ENCODE results near the gene NHLRC4. TPM values are rescaled to one million over a fixed set of nuclear protein-coding genes. Genes with fewer than 3 reads are reported as not detected.

Gene NHLRC4
- total RNA-seq, 1 experiment from 2014 or later: 0.44 TPM

- Histone ChIP-seq H3K9ac (ENCODE audit: low read length) (peak overlapping the region; percentile 69), H3K27me3 (ENCODE audit: low read length) (no peaks in the 10 kb centered on the region), H3F3A (ENCODE audit: low read length, unreplicated experiment) (no peaks in the 10 kb centered on the region), H3K36me3 (ENCODE audit: low read depth, low read length) (no peaks in the 10 kb centered on the region), H4K20me1 (ENCODE audit: low read length) (peaks cover 12% of the 10 kb centered on the region; the same call in 1 of the 2 replicates), H2AFZ (ENCODE audit: low read length) (no peak overlapping the region), H3K9me3 (ENCODE audit: low read length) (no peaks in the 10 kb centered on the region), H3K9me2 (replicated peaks; ENCODE audit: low read length) (no peaks in the 10 kb centered on the region), H3K27ac (ENCODE audit: low read length) (no peak overlapping the region), H3K79me2 (ENCODE audit: low read length) (peaks cover 64% of the 10 kb centered on the region), H3K4me2 (ENCODE audit: low read length) (peak overlapping the region; percentile 97), H3K4me1 (ENCODE audit: insufficient read depth, low read length) (peaks cover 28% of the 10 kb centered on the region), H3K4me3 (ENCODE audit: low read length) (peak overlapping the region; percentile 91)
- no TSS peak for BruUV-seq (replicated peaks)
- ATAC-seq: no peak
- TF ChIP-seq EZH2 (IDR thresholded peaks at IDR 0.05; ENCODE audit: low read length, unreplicated experiment) (no peak), EZH2phosphoT487 (IDR thresholded peaks at IDR 0.05; ENCODE audit: borderline replicate concordance, low read length) (no peak)
- TF ChIP-seq, protein P1, sequence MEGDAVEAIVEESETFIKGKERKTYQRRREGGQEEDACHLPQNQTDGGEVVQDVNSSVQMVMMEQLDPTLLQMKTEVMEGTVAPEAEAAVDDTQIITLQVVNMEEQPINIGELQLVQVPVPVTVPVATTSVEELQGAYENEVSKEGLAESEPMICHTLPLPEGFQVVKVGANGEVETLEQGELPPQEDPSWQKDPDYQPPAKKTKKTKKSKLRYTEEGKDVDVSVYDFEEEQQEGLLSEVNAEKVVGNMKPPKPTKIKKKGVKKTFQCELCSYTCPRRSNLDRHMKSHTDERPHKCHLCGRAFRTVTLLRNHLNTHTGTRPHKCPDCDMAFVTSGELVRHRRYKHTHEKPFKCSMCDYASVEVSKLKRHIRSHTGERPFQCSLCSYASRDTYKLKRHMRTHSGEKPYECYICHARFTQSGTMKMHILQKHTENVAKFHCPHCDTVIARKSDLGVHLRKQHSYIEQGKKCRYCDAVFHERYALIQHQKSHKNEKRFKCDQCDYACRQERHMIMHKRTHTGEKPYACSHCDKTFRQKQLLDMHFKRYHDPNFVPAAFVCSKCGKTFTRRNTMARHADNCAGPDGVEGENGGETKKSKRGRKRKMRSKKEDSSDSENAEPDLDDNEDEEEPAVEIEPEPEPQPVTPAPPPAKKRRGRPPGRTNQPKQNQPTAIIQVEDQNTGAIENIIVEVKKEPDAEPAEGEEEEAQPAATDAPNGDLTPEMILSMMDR (conservative IDR thresholded peaks at IDR 0.05; ENCODE audit: low read depth, low read length): no peak
- intact Hi-C loops (cut with micrococcal nuclease): no loop called here
- CTCF ChIA-PET: interaction anchor here (0.6 to 1.2 kb wide), 2 partner anchors 45 to 70 kb away, joined by 3 read pairs; partner anchors contain the start of gene METTL26
- no peak for DNase-seq
- POLR2A ChIA-PET (ENCODE audit: unreplicated experiment): no interaction called here
Measured at GRCh38 chr16:590815-591200, 24.0 kb downstream of the NHLRC4 start.

- Histone ChIP-seq H3K9ac (ENCODE audit: low read length) (no peak overlapping the region), H3K27ac (ENCODE audit: low read length) (no peak overlapping the region), H3K9me2 (replicated peaks; ENCODE audit: low read length) (no peaks in the 10 kb centered on the region), H3K4me2 (ENCODE audit: low read length) (peak overlapping the region; percentile 97), H3K4me1 (ENCODE audit: insufficient read depth, low read length) (peaks cover 28% of the 10 kb centered on the region), H3K79me2 (ENCODE audit: low read length) (peaks cover 69% of the 10 kb centered on the region), H3K9me3 (ENCODE audit: low read length) (no peaks in the 10 kb centered on the region), H3K36me3 (ENCODE audit: low read depth, low read length) (no peaks in the 10 kb centered on the region), H3K27me3 (ENCODE audit: low read length) (no peaks in the 10 kb centered on the region), H3K4me3 (ENCODE audit: low read length) (peak overlapping the region; percentile 91), H4K20me1 (ENCODE audit: low read length) (peaks cover 12% of the 10 kb centered on the region; the same call in 1 of the 2 replicates), H2AFZ (ENCODE audit: low read length) (no peak overlapping the region), H3F3A (ENCODE audit: low read length, unreplicated experiment) (no peaks in the 10 kb centered on the region)
- TF ChIP-seq EZH2phosphoT487 (IDR thresholded peaks at IDR 0.05; ENCODE audit: borderline replicate concordance, low read length) (no peak), EZH2 (IDR thresholded peaks at IDR 0.05; ENCODE audit: low read length, unreplicated experiment) (no peak)
- TF ChIP-seq, protein P1 (conservative IDR thresholded peaks at IDR 0.05; ENCODE audit: low read depth, low read length): no peak
- DNase-seq (no peak), ATAC-seq (no peak)
- CTCF ChIA-PET: no interaction called here
- BruUV-seq (replicated peaks): no TSS peak
- intact Hi-C loops (cut with micrococcal nuclease): no loop called here
- POLR2A ChIA-PET (ENCODE audit: unreplicated experiment): no interaction called here
Measured at GRCh38 chr16:591231-591630, 24.4 kb downstream of the NHLRC4 start.

DNA sequence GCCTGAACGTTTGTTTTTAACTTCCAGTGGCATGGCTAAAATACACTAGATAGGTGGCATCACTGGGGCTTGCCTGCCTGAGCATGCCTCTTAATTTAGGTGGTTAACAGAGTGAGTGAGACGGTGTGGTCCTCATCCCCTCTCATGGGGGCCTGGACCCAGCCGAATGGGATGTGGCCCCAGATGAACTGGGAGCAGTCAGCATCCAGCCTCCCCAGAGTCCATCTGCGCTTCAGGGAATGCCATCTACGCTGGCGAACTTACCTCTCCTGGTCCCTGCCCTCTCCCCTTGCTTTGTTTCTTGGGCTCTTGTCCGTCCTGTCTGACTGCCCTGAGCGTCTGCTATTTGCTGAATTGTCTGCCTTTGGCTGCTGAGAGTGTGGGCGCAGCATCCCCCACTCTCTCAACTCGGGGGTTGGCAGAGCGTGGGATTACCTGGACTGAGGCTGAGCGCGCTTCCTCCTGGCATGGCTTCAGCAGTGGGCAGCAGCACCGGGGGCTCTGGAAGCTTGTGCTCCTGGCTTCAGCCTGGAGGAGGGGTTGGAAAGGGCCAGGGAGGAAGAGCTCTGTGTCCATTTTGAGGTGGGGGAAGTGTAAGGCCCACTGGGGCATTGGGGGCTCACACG, 25.2 kb downstream of the NHLRC4 start:
- peaks cover 76% of the 10 kb centered on the region for H3K79me2 ChIP-seq (ENCODE audit: low read length)
- H3K9me2 ChIP-seq (replicated peaks; ENCODE audit: low read length): no peaks in the 10 kb centered on the region
- no peaks in the 10 kb centered on the region for H3K9me3 ChIP-seq (ENCODE audit: low read length)
- peak overlapping the region; percentile 31; the same call in 1 of the 2 replicates for H3K4me2 ChIP-seq (ENCODE audit: low read length)
- H3F3A ChIP-seq (ENCODE audit: low read length, unreplicated experiment): no peaks in the 10 kb centered on the region
- peaks cover 28% of the 10 kb centered on the region for H3K4me1 ChIP-seq (ENCODE audit: insufficient read depth, low read length)
- ChIA-PET POLR2A (ENCODE audit: unreplicated experiment) (no interaction called here), CTCF (no interaction called here)
- H3K27me3 ChIP-seq (ENCODE audit: low read length): no peaks in the 10 kb centered on the region
- no peak overlapping the region for H3K4me3 ChIP-seq (ENCODE audit: low read length)
- H3K9ac ChIP-seq (ENCODE audit: low read length): no peak overlapping the region
- no peak overlapping the region for H2AFZ ChIP-seq (ENCODE audit: low read length)
- no peaks in the 10 kb centered on the region for H3K36me3 ChIP-seq (ENCODE audit: low read depth, low read length)
- intact Hi-C loops (cut with micrococcal nuclease): no loop called here
- no peak overlapping the region for H3K27ac ChIP-seq (ENCODE audit: low read length)
- no peak for ATAC-seq
- BruUV-seq (replicated peaks): no TSS peak
- DNase-seq: no peak
- H4K20me1 ChIP-seq (ENCODE audit: low read length): peaks cover 12% of the 10 kb centered on the region; the same call in 1 of the 2 replicates
- TF ChIP-seq EZH2phosphoT487 (IDR thresholded peaks at IDR 0.05; ENCODE audit: borderline replicate concordance, low read length): no peak
- TF ChIP-seq EZH2 (IDR thresholded peaks at IDR 0.05; ENCODE audit: low read length, unreplicated experiment): no peak
- TF ChIP-seq, protein P1 (conservative IDR thresholded peaks at IDR 0.05; ENCODE audit: low read depth, low read length): no peak

Measured in PC-3 (cell line).